Stimulated activated CD8-positive, alpha-beta memory T cell treated with anti-CD3 and anti-CD28 coated beads, Interleukin-4, amount 100 ng/mL, for 24 hours (primary cell): ENCODE data around the gene CCDC51.

Source experiments
- DNase-seq: peaks from one replicate; pipeline ENCODE4 v3.0.0-alpha.2; 2020; ENCODE audit warnings: low read depth

Gene CCDC51

DNA sequence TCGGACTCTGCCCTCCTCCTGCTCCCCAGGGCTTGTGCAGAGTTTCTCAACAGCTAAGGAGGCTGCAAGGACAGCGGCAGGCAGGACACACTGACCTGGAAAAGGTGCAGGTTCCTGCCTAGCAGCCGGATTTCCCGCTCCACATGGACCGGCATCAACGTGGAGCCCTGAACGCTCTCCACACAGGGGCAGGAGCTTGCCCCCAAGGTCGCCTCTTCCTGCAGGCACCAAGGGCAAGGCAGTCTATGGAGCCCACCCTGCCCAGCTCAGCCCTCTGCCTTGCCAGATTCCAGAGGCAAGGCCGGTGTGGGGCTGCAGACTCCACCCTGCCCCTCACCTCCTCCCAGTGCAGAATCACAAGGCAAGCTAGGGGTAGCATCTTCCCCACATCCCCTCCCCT, 20.8 kb downstream of the CCDC51 start:
- no peak for DNase-seq

DNA sequence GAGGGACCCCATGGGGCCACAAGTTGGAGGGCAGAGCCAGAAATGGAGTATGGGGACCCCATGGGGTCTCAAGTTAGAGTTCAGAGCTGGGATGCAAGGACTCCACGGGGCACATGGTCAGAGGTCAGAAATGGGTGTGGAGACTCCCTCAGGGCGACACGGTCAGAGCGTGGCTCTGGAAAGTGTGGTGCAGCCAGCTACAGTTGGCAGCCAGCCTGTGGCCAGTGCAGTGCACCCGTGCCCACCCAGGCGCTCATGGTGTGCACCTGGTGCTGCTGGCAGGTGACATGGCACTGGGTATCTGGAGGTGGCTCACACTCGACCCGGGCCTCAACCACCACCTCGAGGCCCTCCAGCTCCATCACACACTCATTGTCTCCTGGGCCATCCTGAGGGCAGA, 21.3 kb downstream of the CCDC51 start:
- DNase-seq, result no peak

GRCh38 chr3:48418140-48418539, 21.8 kb downstream of the CCDC51 start:
- DNase-seq, result no peak

GRCh38 chr3:48417529-48418108, 22.3 kb downstream of the CCDC51 start:
- no peak for DNase-seq

- DNase-seq, result no peak
These were observed 23.4 kb downstream of the CCDC51 start for GRCh38 chr3:48416546-48416945.

- DNase-seq, result no peak
These were observed 23.8 kb downstream of the CCDC51 start for GRCh38 chr3:48416091-48416505.

- no peak for DNase-seq
These were observed 24.5 kb downstream of the CCDC51 start for GRCh38 chr3:48415251-48415953.

- DNase-seq, result no peak
These were observed 25.3 kb downstream of the CCDC51 start for GRCh38 chr3:48414376-48415250.

DNA sequence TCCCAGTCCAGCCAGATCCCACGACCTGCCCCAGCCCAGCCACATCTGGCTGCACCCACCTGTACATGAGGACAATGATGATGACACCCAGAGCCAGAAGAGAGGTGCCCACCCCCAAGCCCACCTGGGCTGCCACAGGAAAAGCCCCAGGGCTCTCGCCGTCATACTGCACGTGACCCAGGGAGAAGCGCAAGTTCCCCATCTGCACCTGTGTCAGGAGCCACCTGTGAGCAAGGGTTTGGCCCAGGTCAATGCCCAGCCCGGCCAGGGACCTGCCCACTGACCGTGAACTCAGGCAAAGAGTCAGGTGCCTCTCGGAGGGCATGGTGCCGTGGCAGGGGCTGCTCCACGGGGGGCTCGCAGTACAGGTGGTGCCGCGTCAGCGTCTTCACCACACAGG, 26.3 kb downstream of the CCDC51 start:
- DNase-seq, result no peak

DNA sequence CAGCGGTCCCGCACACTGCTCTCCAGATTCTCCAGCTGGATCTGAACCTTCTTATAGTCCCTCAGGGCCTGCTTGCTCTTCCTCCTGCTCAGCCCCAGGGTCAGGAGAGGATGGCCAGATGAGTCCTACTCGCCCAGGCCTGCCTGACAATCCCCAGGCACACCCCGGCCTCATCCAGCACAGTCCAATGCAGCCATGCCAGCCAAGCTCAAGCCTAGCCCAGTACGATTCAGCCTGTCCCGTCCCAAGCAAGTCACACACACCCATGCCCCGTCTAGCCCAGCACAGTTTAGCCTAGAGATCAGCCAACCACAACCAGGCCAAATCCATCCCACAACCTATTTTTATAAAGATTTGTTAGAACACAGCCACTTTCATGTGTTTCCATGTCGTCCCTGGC, 26.8 kb downstream of the CCDC51 start:
- DNase-seq, result no peak

DNA sequence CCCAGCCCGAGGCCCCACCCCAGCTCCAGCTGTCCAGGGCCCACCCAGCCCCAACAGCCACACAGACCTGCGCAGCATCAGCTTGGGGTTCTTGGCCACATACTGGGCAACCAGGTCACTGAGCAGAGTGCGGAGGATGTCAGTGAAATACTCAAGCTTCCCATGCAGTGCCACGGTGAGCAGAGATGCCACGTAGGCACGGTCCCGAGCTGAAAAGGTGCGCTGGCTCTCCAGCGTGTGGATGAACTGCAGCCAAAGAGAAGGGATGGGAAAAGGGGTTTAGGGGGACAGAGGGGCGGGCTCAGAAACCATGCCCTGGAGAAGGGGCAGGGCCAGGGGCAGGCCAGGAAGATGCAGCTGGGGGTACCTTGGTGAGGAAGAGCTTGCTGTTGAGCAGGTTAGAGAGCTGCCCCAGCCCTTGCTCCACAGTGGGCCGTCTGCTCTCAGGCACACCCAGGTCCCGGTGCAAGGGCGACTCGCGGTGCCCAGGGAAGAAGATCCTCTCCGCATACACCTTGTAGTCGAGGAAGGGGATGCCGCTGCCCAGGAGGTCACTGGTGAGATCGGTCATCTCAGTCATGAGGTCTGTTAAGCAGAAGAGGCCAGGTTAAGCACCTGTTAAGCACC, 27.4 kb downstream of the CCDC51 start:
- no peak for DNase-seq

DNA sequence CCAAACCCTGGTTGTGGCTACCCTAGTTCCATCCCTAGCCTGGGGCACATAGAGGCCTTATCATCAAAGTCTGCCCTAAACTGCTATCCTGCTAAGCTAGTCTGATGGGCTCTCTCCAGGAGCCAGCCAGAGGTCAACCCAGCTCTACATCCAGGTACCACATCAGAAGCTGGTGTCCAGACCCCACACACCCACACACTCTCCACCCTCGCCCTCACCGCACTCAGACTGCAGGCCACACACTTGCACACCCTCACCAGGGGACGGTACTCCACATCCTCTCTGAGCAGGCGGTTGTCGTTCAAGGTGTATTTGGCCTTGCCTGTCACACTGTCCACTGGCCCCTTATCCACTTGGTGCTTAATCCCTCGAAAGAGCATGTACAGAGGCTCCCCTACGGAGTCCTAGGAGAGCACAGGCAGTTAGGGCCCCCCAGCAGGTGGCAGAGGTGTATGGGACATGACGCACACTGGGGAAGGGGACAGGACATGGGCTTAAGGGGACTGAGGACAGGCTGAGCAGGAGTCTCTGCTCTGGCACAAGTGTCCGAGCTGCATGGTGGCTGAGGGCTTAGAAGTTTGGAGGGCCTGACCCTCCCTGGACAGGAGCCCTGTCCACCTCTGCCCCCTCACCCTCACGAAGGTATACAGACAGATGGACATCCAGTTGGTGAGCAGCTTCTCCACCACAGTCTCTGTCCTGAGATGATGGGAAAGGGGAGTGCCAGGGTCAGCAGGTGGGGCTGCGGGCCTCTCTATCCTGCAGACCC, 28.1 kb downstream of the CCDC51 start:
- DNase-seq, result no peak

DNA sequence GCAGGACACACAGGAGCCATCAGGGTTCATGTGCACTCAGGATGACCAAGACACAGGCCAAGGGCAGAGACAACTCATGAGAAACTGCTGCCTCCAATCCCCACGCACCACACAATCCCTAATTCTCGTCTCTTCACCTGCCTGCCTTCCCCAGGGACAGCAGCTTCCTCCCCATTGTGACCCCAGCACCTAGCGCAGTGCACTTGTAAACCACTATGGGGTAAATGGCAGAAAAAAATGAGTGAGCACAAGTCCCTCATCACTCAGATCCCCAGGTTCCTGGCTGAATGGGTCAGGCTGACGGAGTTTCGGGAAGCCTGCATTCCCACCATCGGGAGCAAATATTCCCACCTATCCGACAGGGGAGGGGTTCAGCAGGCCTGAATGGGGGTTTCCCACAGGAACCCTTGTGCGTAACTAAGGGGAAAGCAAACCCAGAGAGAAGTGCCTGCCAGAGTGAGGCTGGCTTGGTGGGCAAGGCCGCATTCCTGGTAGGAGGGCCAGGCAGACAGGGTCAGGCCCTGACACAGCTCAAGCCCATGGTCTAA, 28.8 kb downstream of the CCDC51 start:
- no peak for DNase-seq

DNA sequence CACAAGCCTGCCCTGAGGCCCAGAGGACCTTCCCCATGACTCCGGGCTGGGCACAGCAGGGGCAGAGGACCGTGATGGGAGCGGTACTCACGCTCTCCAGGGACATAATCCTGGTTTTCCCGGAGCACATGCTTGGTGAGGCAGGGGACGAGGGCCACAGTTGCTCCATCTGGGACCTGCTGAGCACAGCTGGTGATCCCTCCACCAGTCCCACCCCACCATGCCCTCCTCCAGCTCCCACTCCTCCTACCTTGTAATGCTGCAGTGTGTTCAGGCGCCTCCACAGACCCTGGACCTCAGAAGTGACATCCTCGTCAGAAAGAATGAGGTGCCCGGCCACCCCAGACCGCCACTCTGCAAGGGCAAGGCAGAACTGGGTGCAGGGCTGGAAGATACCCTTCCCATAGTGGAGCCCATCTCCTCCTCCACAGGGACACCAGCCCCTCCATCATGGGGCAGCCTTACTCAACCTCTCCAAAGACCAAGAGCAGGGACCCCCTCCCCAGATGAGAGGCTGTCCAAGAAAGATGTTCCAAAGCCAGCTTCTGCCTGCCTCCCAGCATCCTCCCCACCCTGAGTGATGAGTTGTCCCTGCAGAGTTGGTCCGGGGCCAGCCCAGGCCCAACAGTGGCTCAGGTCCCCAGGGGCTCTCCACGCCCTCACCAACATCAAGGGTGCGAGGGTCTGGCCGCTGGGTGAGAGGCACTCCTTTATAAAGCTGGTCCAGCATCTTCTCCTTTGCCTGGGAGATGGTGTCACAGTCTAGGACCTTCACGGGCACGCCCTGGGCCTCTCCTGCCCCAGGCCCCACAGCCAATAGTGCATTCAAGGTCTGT, 29.5 kb downstream of the CCDC51 start:
- DNase-seq, result no peak

GRCh38 chr3:48409291-48410201, 30.4 kb downstream of the CCDC51 start:
- DNase-seq, result no peak

DNA sequence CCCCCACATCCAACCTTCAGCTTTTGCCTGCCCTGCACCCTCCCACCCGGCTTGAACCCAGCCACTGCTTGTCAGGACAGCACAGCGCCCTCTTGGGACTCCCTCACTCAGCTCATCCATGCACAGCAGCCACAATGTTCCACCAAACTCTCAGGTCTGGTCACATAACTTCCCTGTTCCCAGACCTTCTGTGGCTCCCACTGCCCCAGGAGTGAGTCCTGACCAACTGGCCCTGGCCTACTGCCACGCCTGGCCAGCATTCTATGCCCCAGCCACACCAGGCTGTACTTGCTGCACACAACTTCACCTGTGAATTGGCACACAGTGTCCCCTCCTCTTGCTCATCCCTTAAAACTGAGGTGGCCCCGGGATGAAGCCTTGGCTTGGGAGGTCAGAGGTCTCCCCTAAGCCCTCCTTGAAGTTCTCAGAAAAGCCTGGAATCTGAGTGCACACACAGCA, 31.1 kb downstream of the CCDC51 start:
- DNase-seq, result no peak

- no peak for DNase-seq
These were observed 32.3 kb downstream of the CCDC51 start for GRCh38 chr3:48407542-48408099.

GRCh38 chr3:48406443-48407431, 33.2 kb downstream of the CCDC51 start:
- no peak for DNase-seq
